NCI-H82 (cell line): Measurements from ENCODE around the gene LEAP2.

Source experiments
- DNase-seq: peaks from one replicate; lab custom pipeline; 2025; lab: John Stamatoyannopoulos, UW

LEAP2 gene

GRCh38 chr5:132873119-132873929 is at the start of gene LEAP2:
Gene LEAP2 (plus strand): TSS chr5:132873668. CDS start chr5:132873695, 27 bp downstream.
- peak; percentile 4 for DNase-seq

GRCh38 chr5:132824426-132824825 is 49.0 kb upstream of the LEAP2 start:
- no peak for DNase-seq

GRCh38 chr5:132825033-132825833 is 48.2 kb upstream of the LEAP2 start:
- no peak for DNase-seq

GRCh38 chr5:132825834-132826391 is 47.6 kb upstream of the LEAP2 start:
- DNase-seq, result no peak

GRCh38 chr5:132826424-132827082 is 46.9 kb upstream of the LEAP2 start:
- DNase-seq, result no peak

GRCh38 chr5:132827943-132828673 is 45.4 kb upstream of the LEAP2 start:
- DNase-seq, result no peak

- peak; percentile 5 for DNase-seq
These were observed 44.5 kb upstream of the LEAP2 start for GRCh38 chr5:132828846-132829494.

- peak; percentile 79 for DNase-seq
These were observed 43.6 kb upstream of the LEAP2 start for GRCh38 chr5:132829742-132830435.

- peak; percentile 58 for DNase-seq
These were observed 42.9 kb upstream of the LEAP2 start, which contains the start of gene SHROOM1 for GRCh38 chr5:132830436-132831094. Gene SHROOM1 (minus strand): TSS chr5:132830647. CDS start chr5:132826140, 4,507 bp downstream.

GRCh38 chr5:132831095-132831860 is 42.2 kb upstream of the LEAP2 start:
- DNase-seq, result no peak

GRCh38 chr5:132832612-132833011 is 40.9 kb upstream of the LEAP2 start:
- DNase-seq, result no peak

GRCh38 chr5:132834057-132834456 is 39.4 kb upstream of the LEAP2 start:
- DNase-seq, result no peak

- no peak for DNase-seq
These were observed 36.6 kb upstream of the LEAP2 start for GRCh38 chr5:132836852-132837251.

- DNase-seq, result no peak
These were observed 35.6 kb upstream of the LEAP2 start for GRCh38 chr5:132837868-132838267.

GRCh38 chr5:132838516-132839282 is 34.8 kb upstream of the LEAP2 start:
- DNase-seq, result no peak

- no peak for DNase-seq
These were observed 33.8 kb upstream of the LEAP2 start for GRCh38 chr5:132839426-132840301.

GRCh38 chr5:132840313-132840712 is 33.2 kb upstream of the LEAP2 start:
- DNase-seq, result no peak
